Activated naive CD4-positive, alpha-beta T cell treated with anti-CD3 and anti-CD28 coated beads, Interleukin-2, amount 50 U/mL, for 72 hours (primary cell): ENCODE measurements around the gene C3orf18. TPM values are rescaled to one million over a fixed set of nuclear protein-coding genes. Genes with fewer than 3 reads are reported as not detected.

Experiments used
- ATAC-seq, 2 donors: fragments of 150-1000 bp; cut with Tn5 transposase; 2 replicates each; pipeline ENCODE4 v1.10.0; 2021; ENCODE audit warnings: mild to moderate bottlenecking in 2 of 2, moderate library complexity in 2 of 2
- DNase-seq, 2 donors: peaks; one replicate each; pipeline ENCODE4 v3.0.0; 2021 to 2022; ENCODE audit warnings: low spot score in 2 of 2
- H3K27ac Mint-ChIP-seq, 2 donors: one replicate each; pipeline ENCODE4 v1.8.0; 2022; ENCODE audit warnings: mild to moderate bottlenecking in 2 of 2, mixed read lengths in 2 of 2
- H3K36me3 Mint-ChIP-seq, 2 donors: one replicate each; pipeline ENCODE4 v1.8.0; 2022; ENCODE audit warnings: mixed read lengths in 2 of 2
- H3K9me3 Mint-ChIP-seq, 2 donors: one replicate each; pipeline ENCODE4 v1.8.0; 2022; ENCODE audit warnings: mixed read lengths in 2 of 2
- total RNA-seq, 2 donors: library from RNA; stranded (reverse); gene quantifications; one replicate each; pipeline ENCODE4 v1.2.3, GENCODE V29; 2022

Gene C3orf18
- total RNA-seq, 2 donors from 2014 or later: 21.4 to 42.4 TPM

- Mint-ChIP-seq H3K36me3 (peaks cover 44 to 50% of the 10 kb centered on the region in 2 donors), H3K27ac (peak overlapping the region; percentile 96 to 99), H3K9me3 (no peaks in the 10 kb centered on the region)
- no peak for ATAC-seq
- DNase-seq: no peak
Observed at GRCh38 chr3:50571486-50571885, 3.9 kb upstream of the C3orf18 start.

- DNase-seq: no peak
- Mint-ChIP-seq H3K27ac (peak overlapping the region; percentile 96 to 99), H3K36me3 (peaks cover 37 to 50% of the 10 kb centered on the region in 2 donors), H3K9me3 (no peaks in the 10 kb centered on the region)
- no peak for ATAC-seq
Observed at GRCh38 chr3:50570508-50571279, 3.1 kb upstream of the C3orf18 start.

GRCh38 chr3:50568947-50569749, 1.6 kb upstream of the C3orf18 start, which contains the start of gene HEMK1:
TSS of gene HEMK1 (plus strand) at chr3:50569522. CDS start at chr3:50571105, 1,583 bp downstream.
- Mint-ChIP-seq H3K36me3 (peaks cover 29 to 44% of the 10 kb centered on the region in 2 donors), H3K9me3 (no peaks in the 10 kb centered on the region), H3K27ac (peak within 1 kb of the TSS; percentile 98 to 99)
- DNase-seq: peak; percentile 92 to 97
- ATAC-seq: peak; percentile 32 to 61

GRCh38 chr3:50567011-50567385, 549 bp downstream of the C3orf18 start:
- Mint-ChIP-seq H3K27ac (peak overlapping the region in 1 of 2 donors; percentile 10), H3K9me3 (no peaks in the 10 kb centered on the region), H3K36me3 (peaks cover 29 to 37% of the 10 kb centered on the region in 2 donors)
- ATAC-seq: no peak
- DNase-seq: no peak

- Mint-ChIP-seq H3K27ac (peak overlapping the region in 1 of 2 donors; percentile 53), H3K36me3 (peaks cover 6 to 13% of the 10 kb centered on the region in 2 donors), H3K9me3 (no peaks in the 10 kb centered on the region)
- DNase-seq (no peak), ATAC-seq (no peak)
Observed at GRCh38 chr3:50564321-50564720, 3.2 kb downstream of the C3orf18 start.

- ATAC-seq: no peak
- no peak for DNase-seq
Observed at GRCh38 chr3:50563867-50564266, 3.7 kb downstream of the C3orf18 start.

GRCh38 chr3:50562861-50563260, 4.7 kb downstream of the C3orf18 start:
- no peak for ATAC-seq
- Mint-ChIP-seq H3K36me3 (peaks cover 4% of the 10 kb centered on the region in 2 donors), H3K9me3 (no peaks in the 10 kb centered on the region), H3K27ac (no peak overlapping the region)
- DNase-seq: no peak

More at GRCh38 chr3:50563867-50564266, 3.7 kb downstream of the C3orf18 start:
- peaks cover 6 to 9% of the 10 kb centered on the region in 2 donors for H3K36me3 Mint-ChIP-seq
- H3K9me3 Mint-ChIP-seq: no peaks in the 10 kb centered on the region
- H3K27ac Mint-ChIP-seq: no peak overlapping the region

- DNase-seq (no peak), ATAC-seq (no peak)
- H3K9me3 Mint-ChIP-seq: no peaks in the 10 kb centered on the region
- H3K36me3 Mint-ChIP-seq: no peaks in the 10 kb centered on the region
- H3K27ac Mint-ChIP-seq: no peak overlapping the region
Observed at GRCh38 chr3:50559702-50560101, 7.8 kb downstream of the C3orf18 start.

GRCh38 chr3:50557915-50558314, 9.6 kb downstream of the C3orf18 start:
- H3K36me3 Mint-ChIP-seq: no peaks in the 10 kb centered on the region

GRCh38 chr3:50557106-50557505, 10.4 kb downstream of the C3orf18 start:
- H3K36me3 Mint-ChIP-seq: no peaks in the 10 kb centered on the region
- no peak for DNase-seq
- ATAC-seq: no peak
- peak overlapping the region in 1 of 2 donors; percentile 5 for H3K27ac Mint-ChIP-seq
- H3K9me3 Mint-ChIP-seq: no peaks in the 10 kb centered on the region

More at GRCh38 chr3:50557915-50558314, 9.6 kb downstream of the C3orf18 start:
- Mint-ChIP-seq H3K27ac (peak overlapping the region in 1 of 2 donors; percentile 5), H3K9me3 (no peaks in the 10 kb centered on the region)
- ATAC-seq: no peak
- no peak for DNase-seq

GRCh38 chr3:50554553-50554952, 13.0 kb downstream of the C3orf18 start:
- DNase-seq (no peak), ATAC-seq (peak in 1 of 2 donors; percentile 63)
- H3K36me3 Mint-ChIP-seq: no peaks in the 10 kb centered on the region
- no peaks in the 10 kb centered on the region for H3K9me3 Mint-ChIP-seq
- H3K27ac Mint-ChIP-seq: peak overlapping the region in 1 of 2 donors; percentile 51

- ATAC-seq (no peak), DNase-seq (no peak)
- Mint-ChIP-seq H3K36me3 (no peaks in the 10 kb centered on the region), H3K27ac (no peak overlapping the region), H3K9me3 (no peaks in the 10 kb centered on the region)
Observed at GRCh38 chr3:50552598-50552997, 14.9 kb downstream of the C3orf18 start.

- DNase-seq: no peak
- Mint-ChIP-seq H3K9me3 (no peaks in the 10 kb centered on the region), H3K36me3 (no peaks in the 10 kb centered on the region), H3K27ac (peak overlapping the region in 1 of 2 donors; percentile 34)
- no peak for ATAC-seq
Observed at GRCh38 chr3:50551681-50552435, 15.7 kb downstream of the C3orf18 start.

GRCh38 chr3:50551054-50551659, 16.4 kb downstream of the C3orf18 start:
- H3K27ac Mint-ChIP-seq: peak overlapping the region in 1 of 2 donors; percentile 34
- H3K36me3 Mint-ChIP-seq: no peaks in the 10 kb centered on the region
- no peak for DNase-seq
- no peaks in the 10 kb centered on the region for H3K9me3 Mint-ChIP-seq
- no peak for ATAC-seq

GRCh38 chr3:50550079-50550736, 17.3 kb downstream of the C3orf18 start:
- peak; percentile 65 to 73 for ATAC-seq
- H3K36me3 Mint-ChIP-seq: no peaks in the 10 kb centered on the region
- peak in 1 of 2 donors; percentile 76 for DNase-seq
- no peak overlapping the region for H3K27ac Mint-ChIP-seq
- H3K9me3 Mint-ChIP-seq: no peaks in the 10 kb centered on the region

GRCh38 chr3:50549226-50549625, 18.3 kb downstream of the C3orf18 start:
- DNase-seq (no peak), ATAC-seq (no peak)
- no peaks in the 10 kb centered on the region for H3K9me3 Mint-ChIP-seq
- H3K27ac Mint-ChIP-seq: no peak overlapping the region
- H3K36me3 Mint-ChIP-seq: no peaks in the 10 kb centered on the region
